Endothelial cell of umbilical vein (primary cell): ENCODE measurements around the gene SLC45A1. TPM values are rescaled to one million over a fixed set of nuclear protein-coding genes. Genes with fewer than 3 reads are reported as not detected.

Experiments used
- BruUV-seq: library from RNA; stranded (reverse); fragments of 400-500 nt; replicated peaks from 2 replicates; lab custom pipeline; 2021; lab: Mats Ljungman, UMichigan
- CTCF ChIA-PET: fragments of 300-600, 350-600 bp; sonication (Branson Sonifier 250); formaldehyde crosslinking; loops from one replicate; lab custom pipeline; 2021; ENCODE audit warnings: antibody characterized with exemption, inconsistent platforms; lab: Charles Lee
- POLR2A ChIA-PET: fragments of 300-600, 350-600 bp; sonication (Branson Sonifier 250); formaldehyde crosslinking; loops from one replicate; lab custom pipeline; 2021; ENCODE audit warnings: antibody characterized with exemption, inconsistent platforms; lab: Charles Lee
- DNase-seq: peaks from one replicate; pipeline ENCODE4 v3.0.0-alpha.2; 2011; ENCODE audit warnings: low read depth, low spot score
- FAIRE-seq: peaks from 2 replicates; lab custom pipeline; 2011; peaks lifted over from hg19 to GRCh38; lab: Jason Lieb, UNC
- H2AFZ ChIP-seq: 2 replicates; pipeline ENCODE4 v1.6.0; 2012; ENCODE audit warnings: low read depth, low read length, control low read depth, inconsistent platforms
- H3K27ac ChIP-seq: 2 replicates; pipeline ENCODE4 v1.5.1; 2011; ENCODE audit warnings: low read depth, mild to moderate bottlenecking, control low read depth, low read length, moderate library complexity; ENCODE audit not compliant: insufficient read depth
- H3K27me3 ChIP-seq, 2 experiments: 2 replicates each; pipeline versions ENCODE4 v1.6.0 to v1.6.1; 2011; ENCODE audit warnings: low read length in 2 of 2, mixed read lengths in 1 of 2; ENCODE audit not compliant: control insufficient read depth in 2 of 2, insufficient read depth in 2 of 2
- H3K36me3 ChIP-seq, 2 experiments: 2 replicates in 1 of 2; 3 replicates in 1 of 2; pipeline ENCODE4 v1.5.1; 2011; ENCODE audit warnings: low read length in 2 of 2, mild to moderate bottlenecking in 1 of 2, moderate library complexity in 1 of 2; ENCODE audit not compliant: control insufficient read depth in 2 of 2, insufficient read depth in 2 of 2; ENCODE audit errors: extremely low read depth in 1 of 2
- H3K4me1 ChIP-seq: 3 replicates; pipeline ENCODE4 v1.5.1; 2011; ENCODE audit warnings: mild to moderate bottlenecking, low read length; ENCODE audit not compliant: control insufficient read depth, insufficient read depth; ENCODE audit errors: extremely low read depth
- H3K4me2 ChIP-seq: 2 replicates; pipeline ENCODE4 v1.6.1; 2011; ENCODE audit warnings: low read length, control low read depth, mixed read lengths; ENCODE audit not compliant: insufficient read depth
- H3K4me3 ChIP-seq, 3 experiments: fragments of 200-600 bp in 1 of 3; sonication (generic), shearing (Covaris generic) in 1 of 3; replicated peaks in 1 of 3; 2 replicates each; pipeline ENCODE4 v1.5.1; 2011 to 2016; ENCODE audit warnings: control low read depth in 3 of 3, low read length in 3 of 3, mild to moderate bottlenecking in 2 of 3, inconsistent platforms in 1 of 3, low read depth in 1 of 3, moderate library complexity in 1 of 3; ENCODE audit not compliant: insufficient read depth in 1 of 3
- H3K79me2 ChIP-seq: 2 replicates; pipeline ENCODE4 v1.6.0; 2012; ENCODE audit warnings: low read length, inconsistent platforms; ENCODE audit not compliant: control insufficient read depth, insufficient read depth
- H3K9ac ChIP-seq: replicated peaks from 2 replicates; pipeline ENCODE3; 2011; ENCODE audit warnings: low read length, control low read depth; ENCODE audit not compliant: insufficient read depth; ENCODE audit errors: extremely low read depth
- H3K9me1 ChIP-seq: replicated peaks from 3 replicates; pipeline ENCODE4 v1.6.0; 2011; ENCODE audit warnings: mild to moderate bottlenecking, low read length; ENCODE audit not compliant: control insufficient read depth, insufficient read depth; ENCODE audit errors: extremely low read depth
- H3K9me3 ChIP-seq: replicated peaks from 2 replicates; pipeline ENCODE4 v1.5.1; 2012; ENCODE audit warnings: low read length, inconsistent platforms; ENCODE audit not compliant: control insufficient read depth, insufficient read depth
- H4K20me1 ChIP-seq: replicated peaks from 2 replicates; pipeline ENCODE3; 2011; ENCODE audit warnings: mild to moderate bottlenecking, low read length; ENCODE audit not compliant: control insufficient read depth, insufficient read depth; ENCODE audit errors: extremely low read depth
- EZH2 ChIP-seq: IDR thresholded peaks from 2 replicates; pipeline ENCODE4 v1.6.1; 2012; ENCODE audit warnings: borderline replicate concordance, low read depth, mild to moderate bottlenecking, moderate library complexity, low read length, inconsistent platforms; ENCODE audit not compliant: severe bottlenecking
- FOS ChIP-seq: IDR thresholded peaks from 2 replicates; pipeline ENCODE4 v1.6.1; 2011; ENCODE audit warnings: mild to moderate bottlenecking, low read length, moderate library complexity, borderline replicate concordance; ENCODE audit not compliant: insufficient read depth
- GATA2 ChIP-seq: IDR thresholded peaks from 2 replicates; pipeline ENCODE4 v1.7.0; 2011; ENCODE audit warnings: low read depth, mild to moderate bottlenecking, moderate library complexity, mixed read lengths, low read length; ENCODE audit not compliant: insufficient read length, insufficient read depth
- JUN ChIP-seq: IDR thresholded peaks from 2 replicates; pipeline ENCODE4 v1.6.1; 2011; ENCODE audit warnings: borderline replicate concordance, low read depth; ENCODE audit not compliant: insufficient read length, insufficient read depth
- MYC ChIP-seq: IDR thresholded peaks from one replicate; pipeline ENCODE4 v1.6.1; 2011; ENCODE audit warnings: mild to moderate bottlenecking, low read depth, low read length
- POLR2A ChIP-seq: IDR thresholded peaks from 2 replicates; pipeline ENCODE4 v1.6.1; 2012; ENCODE audit warnings: low read depth, mild to moderate bottlenecking, control low read depth, low read length
- POLR2AphosphoS5 ChIP-seq: IDR thresholded peaks from 2 replicates; pipeline ENCODE4 v1.6.1; 2012; ENCODE audit warnings: low read depth, mild to moderate bottlenecking, control low read depth, low read length, moderate library complexity; ENCODE audit not compliant: insufficient read depth
- dilution Hi-C: fragments of 300-500 bp; cut with MboI; formaldehyde crosslinking; loops from one replicate; pipeline ENCODE4 v1.15.0; 2019; ENCODE audit warnings: low sequenced_read_pairs; ENCODE audit not compliant: extremely low pct_ligation_motif_present
- intact Hi-C: fragments of 100-400 bp; cut with micrococcal nuclease; formaldehyde crosslinking; loops from one replicate; pipeline ENCODE4 v1.10.0; 2022
- polyA plus RNA-seq, 4 experiments: library from polyadenylated mRNA; depleted of rRNA in 3 of 4; stranded (reverse) in 3 of 4; unstranded in 1 of 4; fragments of >200 nt; gene quantifications; 2 replicates each; pipeline versions ENCODE4 v1.2.1 to v1.2.3, GENCODE V29; 2011 to 2012; ENCODE audit warnings: missing spikeins in 1 of 4
- total RNA-seq: library from RNA; stranded (reverse); gene quantifications from 2 replicates; pipeline ENCODE4 v1.2.3, GENCODE V29; 2021
- TF ChIP-seq, protein P1 (sequence below), 2 donors: IDR thresholded peaks; 1 replicate in 1 of 2; 2 replicates in 1 of 2; pipeline ENCODE4 v1.5.1; 2011; ENCODE audit warnings: low read length in 2 of 2, mild to moderate bottlenecking in 2 of 2, moderate library complexity in 2 of 2, control low read depth in 1 of 2, inconsistent platforms in 1 of 2, low read depth in 1 of 2; ENCODE audit not compliant: insufficient read depth in 1 of 2; ENCODE audit errors: extremely low read depth in 1 of 2
- TF ChIP-seq, protein P2 (sequence below): IDR thresholded peaks from 2 replicates; pipeline ENCODE4 v1.6.1; 2011; ENCODE audit not compliant: insufficient read depth, insufficient read length

Gene SLC45A1
- total and polyA plus RNA-seq, 2 donors (not counting 3 experiments of a cell fraction or from before 2014, with no cell fraction given): 1.3 to 1.4 TPM

DNA sequence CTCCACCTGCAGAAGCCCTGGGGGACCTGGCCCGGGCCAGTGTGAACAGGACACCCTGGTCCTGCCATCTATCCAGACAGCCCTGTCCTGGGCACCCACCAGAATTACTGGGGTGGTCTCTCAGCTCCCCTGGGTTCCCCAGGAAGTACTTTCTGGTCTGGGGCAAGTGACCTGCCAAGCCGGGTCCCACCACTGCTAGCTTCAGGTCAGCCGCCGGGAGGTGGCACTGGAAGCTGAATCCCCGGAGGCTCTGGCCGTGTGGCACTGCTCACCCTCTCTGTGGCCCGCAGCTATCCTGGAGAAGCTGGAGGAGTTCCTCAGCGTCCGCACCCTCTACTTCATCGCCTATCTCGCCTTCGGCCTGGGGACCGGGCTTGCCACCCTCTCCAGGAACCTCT lies 21.3 kb downstream of the SLC45A1 start:
- Histone ChIP-seq H3K36me3 (no peaks in the 10 kb centered on the region), H2AFZ (no peak overlapping the region), H3K27me3 (no peaks in the 10 kb centered on the region), H3K4me2 (no peak overlapping the region), H3K9ac (no peak overlapping the region), H4K20me1 (no peaks in the 10 kb centered on the region), H3K9me1 (no peaks in the 10 kb centered on the region), H3K27ac (no peak overlapping the region), H3K79me2 (no peaks in the 10 kb centered on the region), H3K4me3 (no peak overlapping the region), H3K4me1 (no peaks in the 10 kb centered on the region), H3K9me3 (no peaks in the 10 kb centered on the region)
- intact Hi-C loops (no loop called here), dilution Hi-C loops (no loop called here)
- FAIRE-seq: no peak
- BruUV-seq: no TSS peak
- ChIA-PET POLR2A (no interaction called here), CTCF (interaction anchor here (0.8 to 1.7 kb wide), 4 partner anchors 10 to 91 kb away, joined by 3 to 6 read pairs (median 4); no protein-coding TSS in a partner anchor)
- no peak for DNase-seq
- no peak for TF ChIP-seq EZH2
- TF ChIP-seq, protein P1, sequence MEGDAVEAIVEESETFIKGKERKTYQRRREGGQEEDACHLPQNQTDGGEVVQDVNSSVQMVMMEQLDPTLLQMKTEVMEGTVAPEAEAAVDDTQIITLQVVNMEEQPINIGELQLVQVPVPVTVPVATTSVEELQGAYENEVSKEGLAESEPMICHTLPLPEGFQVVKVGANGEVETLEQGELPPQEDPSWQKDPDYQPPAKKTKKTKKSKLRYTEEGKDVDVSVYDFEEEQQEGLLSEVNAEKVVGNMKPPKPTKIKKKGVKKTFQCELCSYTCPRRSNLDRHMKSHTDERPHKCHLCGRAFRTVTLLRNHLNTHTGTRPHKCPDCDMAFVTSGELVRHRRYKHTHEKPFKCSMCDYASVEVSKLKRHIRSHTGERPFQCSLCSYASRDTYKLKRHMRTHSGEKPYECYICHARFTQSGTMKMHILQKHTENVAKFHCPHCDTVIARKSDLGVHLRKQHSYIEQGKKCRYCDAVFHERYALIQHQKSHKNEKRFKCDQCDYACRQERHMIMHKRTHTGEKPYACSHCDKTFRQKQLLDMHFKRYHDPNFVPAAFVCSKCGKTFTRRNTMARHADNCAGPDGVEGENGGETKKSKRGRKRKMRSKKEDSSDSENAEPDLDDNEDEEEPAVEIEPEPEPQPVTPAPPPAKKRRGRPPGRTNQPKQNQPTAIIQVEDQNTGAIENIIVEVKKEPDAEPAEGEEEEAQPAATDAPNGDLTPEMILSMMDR (IDR thresholded peaks at IDR 0.05; ENCODE audit: extremely low read depth in 1 of 2, insufficient read depth in 1 of 2, low read depth in 1 of 2, low read length in 2 of 2): no peak
- no peak for TF ChIP-seq MYC
- TF ChIP-seq POLR2AphosphoS5: no peak
- no peak for TF ChIP-seq POLR2A
- TF ChIP-seq FOS: no peak
- no peak for TF ChIP-seq JUN
- TF ChIP-seq, protein P2, sequence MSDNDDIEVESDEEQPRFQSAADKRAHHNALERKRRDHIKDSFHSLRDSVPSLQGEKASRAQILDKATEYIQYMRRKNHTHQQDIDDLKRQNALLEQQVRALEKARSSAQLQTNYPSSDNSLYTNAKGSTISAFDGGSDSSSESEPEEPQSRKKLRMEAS: no peak
- TF ChIP-seq GATA2: no peak
